ENCODE results near the gene CD247. TPM values are rescaled to one million over a fixed set of nuclear protein-coding genes. Genes with fewer than 3 reads are reported as not detected.

CD247 gene
- total RNA-seq, 1 donor from 2014 or later = not detected

DNA sequence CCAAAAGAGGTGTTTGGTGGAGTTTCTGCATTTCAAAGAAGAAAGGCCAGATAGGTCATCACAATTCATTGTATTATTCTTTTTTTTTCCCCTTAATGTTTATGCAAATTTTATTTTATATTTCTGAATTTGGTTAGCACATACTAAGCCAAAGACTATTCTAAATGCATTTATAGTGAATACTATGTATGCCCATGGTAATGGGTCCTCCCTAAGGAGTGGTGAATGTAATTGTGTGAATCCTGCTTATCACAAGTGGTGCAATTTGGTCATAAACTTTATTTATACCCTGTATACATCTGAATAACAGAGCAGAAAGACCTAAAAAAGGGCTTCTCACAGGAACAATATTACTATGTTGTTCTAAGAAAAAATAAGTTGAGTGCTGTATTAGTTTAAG lies 99.1 kb downstream of the CD247 start:
- DNase-seq (ENCODE audit: low read depth) = no peak

- DNase-seq (ENCODE audit: low read depth) = no peak
Measured at GRCh38 chr1:167418391-167418790, 99.9 kb downstream of the CD247 start.

DNA sequence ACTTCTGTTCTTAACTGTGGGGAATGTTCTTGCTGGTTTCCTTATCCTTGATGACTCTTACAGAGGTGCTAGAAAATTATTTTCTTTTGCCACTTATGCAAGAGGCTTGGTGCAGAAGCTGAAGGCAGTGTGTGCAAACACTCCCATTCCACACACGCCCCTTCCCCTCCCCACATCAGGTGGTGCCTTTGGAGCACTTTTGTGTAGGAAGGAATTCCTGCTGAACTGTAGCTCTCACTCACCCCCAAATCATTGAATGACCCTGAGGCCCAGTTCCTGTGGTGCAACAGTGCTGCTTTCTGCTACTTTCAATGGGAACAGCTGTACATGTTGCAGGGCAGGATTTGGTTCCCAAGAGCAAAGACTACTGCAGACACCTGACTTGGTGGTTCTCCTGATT lies 101.8 kb downstream of the CD247 start:
- no peak for DNase-seq (ENCODE audit: low read depth)

- DNase-seq (ENCODE audit: low read depth) = no peak
Measured at GRCh38 chr1:167413328-167413727, 105.0 kb downstream of the CD247 start.

- no peak for DNase-seq (ENCODE audit: low read depth)
Measured at GRCh38 chr1:167412920-167413319, 105.4 kb downstream of the CD247 start.

DNA sequence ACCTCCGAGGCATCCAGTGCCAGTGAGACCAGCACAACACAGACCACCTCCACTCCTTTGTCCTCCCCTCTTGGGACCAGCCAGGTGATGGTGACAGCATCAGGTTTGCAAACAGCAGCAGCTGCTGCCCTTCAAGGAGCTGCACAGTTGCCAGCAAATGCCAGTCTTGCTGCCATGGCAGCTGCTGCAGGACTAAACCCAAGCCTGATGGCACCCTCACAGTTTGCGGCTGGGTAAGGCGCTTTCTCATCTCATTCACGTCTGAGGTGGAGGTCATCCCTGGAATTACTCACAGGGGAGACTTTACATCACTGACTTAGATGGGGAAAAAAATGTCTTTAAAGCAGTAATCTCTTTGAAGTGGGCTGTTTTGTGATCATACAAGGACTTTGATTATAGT lies 106.3 kb downstream of the CD247 start:
- DNase-seq (ENCODE audit: low read depth) = peak; percentile 62

DNA sequence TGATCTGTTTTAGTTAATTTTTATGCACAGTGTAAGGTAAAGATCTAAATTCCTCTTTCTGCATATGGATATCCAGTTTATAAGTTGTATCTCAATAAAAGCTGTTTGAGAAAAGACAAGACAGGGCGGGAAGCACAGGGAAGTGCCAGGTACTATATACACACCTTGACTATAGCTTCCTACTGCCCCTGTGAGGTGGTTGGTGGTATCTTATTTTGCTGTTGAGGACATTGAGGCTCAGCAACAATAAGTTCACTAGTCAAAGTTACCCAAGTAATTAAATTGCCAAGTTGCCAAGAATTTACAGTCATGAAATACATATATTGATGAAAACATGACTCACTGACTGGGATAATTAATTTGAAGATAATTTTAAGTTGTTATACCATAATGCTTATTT lies 109.1 kb downstream of the CD247 start:
- no peak for DNase-seq (ENCODE audit: low read depth)

DNA sequence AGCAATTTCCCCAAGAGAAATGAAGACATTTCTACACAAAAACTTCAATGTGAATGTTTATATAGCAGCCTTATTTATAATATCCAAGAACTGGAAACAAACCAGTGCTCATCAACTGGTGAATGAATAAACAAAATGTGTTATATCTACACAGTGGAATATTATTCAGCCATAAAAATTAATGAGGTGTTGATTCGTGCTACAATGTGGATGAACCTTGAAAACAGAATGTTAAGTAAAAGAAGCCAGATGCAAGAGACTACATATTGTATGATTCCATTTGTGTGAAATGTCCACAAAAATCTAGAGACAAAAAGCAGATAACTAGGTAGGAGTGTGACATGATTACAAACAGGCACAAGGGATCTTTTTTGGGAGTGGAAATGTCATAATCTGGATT lies 110.0 kb downstream of the CD247 start:
- DNase-seq (ENCODE audit: low read depth) = no peak

GRCh38 chr1:167404908-167405307 lies 113.4 kb downstream of the CD247 start:
- no peak for DNase-seq (ENCODE audit: low read depth)

- DNase-seq (ENCODE audit: low read depth) = no peak
Measured at GRCh38 chr1:167404161-167404888, 114.0 kb downstream of the CD247 start.

DNA sequence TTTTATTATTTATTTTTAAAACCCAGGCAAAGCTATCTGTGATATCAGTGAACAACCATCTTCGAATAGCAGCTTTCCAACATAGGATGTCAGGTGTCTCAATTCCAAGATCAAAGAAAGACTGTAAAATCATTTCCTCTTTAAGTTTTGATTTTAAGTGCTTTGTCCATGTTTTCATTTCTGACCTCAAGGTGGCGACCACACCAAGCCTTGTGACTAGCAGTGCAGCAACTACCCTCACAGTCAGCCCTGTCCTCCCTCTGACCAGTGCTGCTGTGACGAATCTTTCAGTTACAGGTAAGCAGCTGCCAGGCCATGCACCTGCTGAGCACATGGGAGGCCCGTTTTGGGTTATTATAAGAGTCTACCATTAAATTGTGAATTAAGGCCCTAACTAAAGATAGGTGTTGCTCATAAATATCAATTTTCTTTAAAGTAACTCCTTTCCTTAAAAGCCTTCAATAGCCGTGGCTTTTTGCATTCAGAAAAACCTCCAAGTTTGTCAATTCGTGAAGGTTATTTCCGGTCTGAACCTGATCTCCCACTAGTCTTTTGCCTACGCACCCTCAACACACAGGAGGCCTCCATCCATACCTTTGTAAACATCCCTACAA lies 117.0 kb downstream of the CD247 start:
- DNase-seq (ENCODE audit: low read depth) = peak; percentile 49

GRCh38 chr1:167400359-167400953 lies 117.9 kb downstream of the CD247 start:
- no peak for DNase-seq (ENCODE audit: low read depth)

DNA sequence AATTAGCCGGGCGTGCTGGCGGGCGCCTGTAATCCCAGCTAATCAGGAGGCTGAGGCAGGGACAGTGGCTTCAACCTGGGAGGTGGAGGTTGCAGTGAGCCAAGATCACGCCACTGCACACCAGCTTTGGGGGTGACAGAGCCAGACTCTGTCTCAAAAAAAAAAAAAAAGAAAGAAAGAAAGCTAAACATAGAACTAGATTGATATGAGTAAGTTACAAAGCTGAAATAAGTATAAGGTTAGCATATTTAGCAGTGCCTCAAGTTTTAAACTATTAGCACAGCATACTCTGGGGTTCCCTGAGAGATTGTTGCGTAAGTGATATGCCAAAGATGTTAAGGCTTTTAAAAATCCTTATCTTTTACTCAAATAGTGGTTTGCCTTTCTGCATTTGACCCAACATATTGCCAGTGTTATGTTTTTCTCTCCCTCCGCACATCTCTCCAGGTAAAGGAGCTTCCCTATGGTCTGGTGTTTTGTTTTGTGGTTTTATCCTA lies 126.1 kb downstream of the CD247 start:
- DNase-seq (ENCODE audit: low read depth) = no peak

DNA sequence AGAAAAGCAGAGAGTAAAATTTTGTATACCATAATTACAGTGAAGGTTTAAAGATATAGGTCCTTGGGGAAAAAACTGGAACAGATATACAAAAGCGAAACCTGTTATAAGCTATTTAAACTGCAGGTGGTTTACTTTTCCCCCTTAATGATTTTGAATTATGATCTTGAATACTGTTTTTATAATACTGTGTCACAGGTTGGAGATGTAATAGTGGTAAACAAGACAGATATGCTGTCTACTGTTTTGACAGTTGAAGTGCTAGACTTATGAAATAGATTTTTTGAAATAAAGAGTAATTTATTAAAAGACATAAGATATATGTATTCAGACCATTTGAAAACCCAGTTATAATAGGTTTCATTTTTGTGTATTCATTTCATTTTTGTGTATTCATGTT lies 129.4 kb downstream of the CD247 start:
- DNase-seq (ENCODE audit: low read depth) = no peak

GRCh38 chr1:167387251-167387910 lies 130.9 kb downstream of the CD247 start:
- no peak for DNase-seq (ENCODE audit: low read depth)

Other genes starting within 250 kb of the CD247 start
- 201 and 310 TPM in 2 replicates for gene CREG1, start 35.2 kb upstream of the CD247 start, total RNA-seq
- gene RCSD1, start 111.7 kb upstream of the CD247 start, total RNA-seq = 121 and 176 TPM in 2 replicates
- gene MPZL1, start 203.5 kb upstream of the CD247 start, total RNA-seq = 38.6 and 39.3 TPM in 2 replicates

All from myocyte (in vitro differentiated cells).